ENCODE measurements around the gene FABP6.

The FABP6 gene

GRCh38 chr5:160262151-160263074 is 33.1 kb downstream of the FABP6 start:
- DNase-seq (ENCODE audit: low read depth) = no peak

- no peak for DNase-seq (ENCODE audit: low read depth)
These were observed 34.1 kb downstream of the FABP6 start for GRCh38 chr5:160263326-160263855.

- no peak for DNase-seq (ENCODE audit: low read depth)
These were observed 36.7 kb downstream of the FABP6 start for GRCh38 chr5:160266044-160266443.

- no peak for DNase-seq (ENCODE audit: low read depth)
These were observed 37.5 kb downstream of the FABP6 start for GRCh38 chr5:160266752-160267345.

GRCh38 chr5:160268121-160268520 is 38.8 kb downstream of the FABP6 start:
- no peak for DNase-seq (ENCODE audit: low read depth)

- no peak for DNase-seq (ENCODE audit: low read depth)
These were observed 39.7 kb downstream of the FABP6 start for GRCh38 chr5:160269017-160269416.

GRCh38 chr5:160270704-160271103 is 41.4 kb downstream of the FABP6 start:
- DNase-seq (ENCODE audit: low read depth) = no peak

- DNase-seq (ENCODE audit: low read depth) = no peak
These were observed 42.1 kb downstream of the FABP6 start for GRCh38 chr5:160271396-160271795.

GRCh38 chr5:160271836-160272235 is 42.5 kb downstream of the FABP6 start:
- no peak for DNase-seq (ENCODE audit: low read depth)

- no peak for DNase-seq (ENCODE audit: low read depth)
These were observed 43.0 kb downstream of the FABP6 start for GRCh38 chr5:160272264-160272663.

- no peak for DNase-seq (ENCODE audit: low read depth)
These were observed 43.6 kb downstream of the FABP6 start for GRCh38 chr5:160272889-160273288.

- DNase-seq (ENCODE audit: low read depth) = no peak
These were observed 45.2 kb downstream of the FABP6 start for GRCh38 chr5:160274483-160274931.

- no peak for DNase-seq (ENCODE audit: low read depth)
These were observed 49.0 kb downstream of the FABP6 start for GRCh38 chr5:160278343-160278742.

GRCh38 chr5:160280384-160281095 is 51.2 kb downstream of the FABP6 start:
- DNase-seq (ENCODE audit: low read depth) = no peak

- no peak for DNase-seq (ENCODE audit: low read depth)
These were observed 52.0 kb downstream of the FABP6 start for GRCh38 chr5:160281275-160281674.

GRCh38 chr5:160284291-160284873 is 55.1 kb downstream of the FABP6 start:
- no peak for DNase-seq (ENCODE audit: low read depth)

GRCh38 chr5:160285316-160285715 is 56.0 kb downstream of the FABP6 start:
- no peak for DNase-seq (ENCODE audit: low read depth)

GRCh38 chr5:160286947-160287346 is 57.6 kb downstream of the FABP6 start:
- no peak for DNase-seq (ENCODE audit: low read depth)

- no peak for DNase-seq (ENCODE audit: low read depth)
These were observed 58.2 kb downstream of the FABP6 start for GRCh38 chr5:160287378-160288051.
